T-helper 9 cell (primary cell): ENCODE data around the gene METTL8.
"Not testable (repeated sequence)": the region's sequence is repeated elsewhere in the genome, so short reads cannot be mapped to it uniquely, and the experiment has no call there.

Source experiments
- DNase-seq: peaks from one replicate; pipeline ENCODE4 v3.0.0-alpha.2; 2020

METTL8 gene

DNA sequence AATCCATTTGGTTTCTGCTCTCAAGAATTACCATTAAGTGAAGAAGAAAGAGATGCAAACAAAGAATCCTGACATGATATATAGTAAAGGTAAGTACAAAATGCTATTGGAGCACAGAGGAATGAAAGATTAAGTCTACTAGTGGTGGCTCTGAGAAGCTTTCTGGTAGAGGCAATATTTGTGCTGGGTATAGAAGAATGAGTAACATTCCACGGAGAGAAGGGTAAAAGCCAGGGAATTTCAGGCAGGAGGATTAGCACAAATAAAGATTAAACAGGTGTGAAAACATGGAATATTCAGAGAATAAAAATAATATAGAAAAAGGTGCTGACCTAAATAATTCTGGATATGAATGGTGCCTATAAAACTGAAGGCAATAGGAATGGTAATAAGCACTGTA lies 31.8 kb downstream of the METTL8 start:
- no peak for DNase-seq

DNA sequence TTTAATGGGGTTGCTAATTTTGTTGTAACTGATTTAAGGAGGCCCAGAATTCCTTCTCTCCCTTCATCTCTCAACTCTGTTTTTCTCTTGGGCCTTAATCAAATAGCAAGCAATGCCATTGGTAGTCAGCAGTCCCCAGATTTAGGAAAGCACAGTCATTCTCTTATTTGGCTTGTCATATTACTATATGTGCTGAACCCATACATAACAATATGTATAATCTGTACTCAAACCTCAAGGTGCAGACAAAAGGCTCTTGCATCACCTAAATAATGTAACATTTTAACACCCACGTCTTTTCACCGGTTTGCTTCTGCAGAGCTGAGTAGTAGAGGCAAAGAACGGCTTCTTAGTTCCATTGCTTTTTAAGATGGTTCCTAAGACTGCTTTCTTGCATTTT lies 33.4 kb downstream of the METTL8 start:
- DNase-seq: no peak

DNA sequence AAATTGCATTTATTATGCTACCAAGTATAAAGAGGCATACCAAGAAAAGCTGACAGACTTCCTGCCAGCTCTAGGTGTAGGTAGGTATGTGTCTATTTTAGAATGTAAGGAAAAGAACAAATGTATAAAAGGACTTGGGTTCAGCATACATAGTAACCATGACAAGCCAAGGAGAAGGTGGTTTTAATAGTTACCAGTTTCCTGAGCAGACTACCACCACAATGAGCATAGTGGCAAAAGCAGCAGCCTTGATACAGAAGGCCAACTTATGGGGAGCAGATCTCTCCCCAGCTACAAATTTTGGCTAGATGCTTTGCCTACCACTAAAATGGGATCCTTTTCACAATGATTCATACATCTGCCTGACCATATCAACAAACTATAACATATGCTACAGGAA lies 34.5 kb downstream of the METTL8 start:
- no peak for DNase-seq

DNA sequence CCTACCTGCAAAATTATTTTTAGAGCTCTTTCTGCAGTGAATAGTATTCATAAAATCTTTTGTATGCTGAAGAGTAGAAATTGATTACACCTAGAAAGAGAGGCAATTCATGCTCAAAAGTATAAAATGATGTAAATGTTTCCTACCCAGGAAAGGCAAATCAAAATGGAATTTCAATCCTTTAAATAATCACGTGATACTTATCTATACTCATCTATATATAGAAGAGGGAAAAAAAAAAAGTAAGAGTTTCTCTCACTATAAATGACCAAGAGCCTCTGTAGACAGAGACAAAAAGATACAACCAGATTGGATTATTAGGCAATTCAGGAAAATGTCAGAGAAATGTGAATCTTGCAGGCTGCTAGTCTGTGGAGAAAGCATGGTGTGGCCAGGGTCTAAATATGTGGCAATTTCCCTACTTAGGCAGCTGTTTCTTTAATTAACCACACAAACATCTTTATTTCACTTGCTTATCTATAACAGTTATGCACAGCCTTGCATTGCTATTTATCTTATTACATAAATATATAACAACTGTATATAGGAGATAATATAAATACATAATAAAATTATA lies 39.5 kb downstream of the METTL8 start:
- no peak for DNase-seq

DNA sequence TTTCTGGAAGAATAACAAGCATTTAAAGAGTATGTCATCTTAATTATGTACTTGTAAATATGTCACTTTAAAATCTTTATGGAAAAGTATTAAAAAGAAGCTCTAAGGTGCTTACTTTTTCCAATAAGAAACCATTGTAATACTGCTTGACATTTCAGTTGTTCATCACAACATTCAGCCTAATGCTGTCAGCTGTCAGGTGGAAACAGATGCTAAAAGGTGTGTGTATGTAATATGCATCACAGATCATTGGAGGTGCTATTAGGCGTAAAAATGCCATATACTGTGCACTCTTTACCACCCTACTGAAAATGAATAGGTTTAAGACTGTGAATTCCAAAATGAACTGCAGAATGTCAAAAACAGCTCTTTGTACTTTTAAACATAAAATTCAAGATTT lies 40.3 kb downstream of the METTL8 start:
- no peak for DNase-seq

DNA sequence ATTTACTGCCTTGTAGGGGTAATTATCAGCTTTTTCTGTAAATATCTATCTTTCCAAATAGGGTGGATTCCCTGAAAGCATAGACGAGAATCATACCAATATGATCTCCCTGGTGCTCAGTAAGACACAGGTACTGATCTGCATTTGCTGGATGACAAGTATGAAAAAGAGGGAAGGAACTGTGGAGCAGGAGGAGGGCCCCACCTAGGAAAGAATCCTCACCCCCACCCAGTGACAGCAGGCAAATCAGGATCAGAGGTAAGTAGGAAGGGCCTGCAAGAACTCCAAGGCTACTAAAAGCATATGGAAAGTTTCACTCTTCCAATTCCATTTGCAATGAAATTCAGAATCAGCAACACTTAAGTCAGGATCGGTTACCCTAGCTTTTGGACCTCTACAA lies 42.3 kb downstream of the METTL8 start:
- no peak for DNase-seq

DNA sequence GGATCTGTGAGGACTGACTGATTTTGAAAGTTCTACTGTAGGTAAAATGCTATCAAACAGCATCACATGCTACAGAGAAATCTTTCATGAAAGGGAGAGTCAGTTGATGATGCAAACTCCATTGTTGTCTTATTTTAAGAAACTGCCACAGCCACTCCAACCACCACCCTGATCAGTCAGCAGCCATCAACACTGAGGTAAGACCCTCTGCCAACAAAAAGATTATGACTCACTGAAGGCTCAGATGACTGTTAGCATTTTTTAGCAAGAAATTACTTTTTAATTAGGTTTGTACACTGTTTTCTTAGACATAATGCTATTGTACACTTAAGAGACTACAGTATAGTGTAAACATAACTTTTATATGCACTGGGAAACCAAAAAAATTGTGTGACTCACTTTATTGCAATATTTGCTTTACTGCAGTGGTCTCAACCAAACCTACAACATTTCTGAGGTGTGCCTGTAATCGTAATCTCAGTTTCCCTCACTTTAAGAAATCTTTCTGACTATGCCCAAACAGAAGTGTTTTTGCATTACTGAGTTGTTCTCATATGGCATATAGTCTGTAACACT lies 42.8 kb downstream of the METTL8 start:
- no peak for DNase-seq

DNA sequence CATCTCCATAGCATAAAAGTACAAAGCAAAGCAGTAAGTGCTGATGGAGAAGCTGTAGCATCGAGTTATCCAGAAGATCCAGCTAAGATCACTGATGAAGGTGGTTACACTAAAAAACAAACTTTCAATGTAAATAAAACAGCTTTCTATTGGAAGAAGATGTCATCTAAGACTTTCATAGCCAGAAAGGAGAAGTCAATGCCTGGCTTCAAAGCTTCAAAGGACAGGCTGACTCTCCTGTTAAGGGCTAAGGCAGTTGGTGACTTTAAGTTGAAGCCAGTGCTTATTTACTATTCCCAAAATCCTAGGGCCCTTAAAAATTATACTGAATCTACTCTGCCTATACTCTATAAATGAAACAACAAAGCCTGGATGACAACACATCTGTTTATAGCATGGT lies 44.0 kb downstream of the METTL8 start:
- no peak for DNase-seq

DNA sequence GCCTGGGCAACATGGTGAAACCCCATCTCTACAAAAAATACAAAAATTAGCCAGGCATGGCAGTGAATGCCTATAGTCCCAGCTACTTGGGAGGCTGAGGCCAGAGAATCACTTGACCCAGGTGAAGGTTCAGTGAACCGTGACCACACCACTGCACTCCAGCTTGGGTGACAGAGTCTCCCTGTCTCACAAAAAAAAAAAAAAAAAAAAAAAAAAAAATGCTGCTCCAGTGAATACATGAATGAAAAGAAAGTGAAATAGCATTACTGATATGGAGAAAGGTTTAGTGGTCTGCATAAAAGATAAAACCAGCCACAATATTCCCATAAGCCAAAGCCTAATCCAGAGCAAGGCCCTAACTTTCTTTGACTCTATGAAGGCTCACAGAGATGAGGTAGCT lies 44.5 kb downstream of the METTL8 start:
- no peak for DNase-seq

DNA sequence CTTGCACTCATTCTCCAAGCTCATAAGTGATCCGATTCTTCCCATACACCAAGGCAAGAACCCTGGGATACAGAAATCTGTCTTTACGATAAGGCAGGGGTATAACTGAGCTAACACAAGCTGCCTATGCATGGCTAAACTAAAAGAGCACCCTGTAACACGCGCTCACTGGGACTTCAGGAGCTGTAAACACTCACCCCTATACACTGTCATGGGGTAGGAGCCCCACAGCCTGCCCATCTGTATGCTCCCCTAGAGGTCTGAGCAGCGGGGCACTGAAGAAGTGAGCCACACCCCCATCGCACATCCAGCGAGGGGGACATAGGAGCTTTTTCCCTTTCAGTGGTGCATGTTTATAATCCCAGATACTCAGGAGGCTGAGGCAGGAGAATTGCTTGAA lies 46.7 kb downstream of the METTL8 start:
- DNase-seq: no peak

DNA sequence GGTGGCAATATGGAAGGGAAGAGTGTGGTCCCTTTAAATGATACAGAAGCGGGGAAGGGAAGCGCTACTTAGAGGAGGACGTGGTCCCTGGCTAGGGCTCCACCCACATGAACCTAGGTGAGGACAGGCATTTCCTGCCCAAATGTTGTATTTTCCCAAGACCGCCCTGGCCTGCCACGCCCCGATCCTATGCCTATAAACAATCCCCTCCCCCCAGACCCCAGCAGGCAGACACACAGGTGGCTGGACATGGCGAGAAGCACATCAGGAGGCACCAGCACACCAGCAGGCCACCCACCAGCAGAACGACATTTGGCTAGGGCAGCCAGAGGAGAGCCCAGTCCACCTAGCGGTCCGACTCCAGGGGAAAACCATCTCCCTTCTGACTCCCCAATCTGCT lies 47.2 kb downstream of the METTL8 start:
- DNase-seq: no peak

DNA sequence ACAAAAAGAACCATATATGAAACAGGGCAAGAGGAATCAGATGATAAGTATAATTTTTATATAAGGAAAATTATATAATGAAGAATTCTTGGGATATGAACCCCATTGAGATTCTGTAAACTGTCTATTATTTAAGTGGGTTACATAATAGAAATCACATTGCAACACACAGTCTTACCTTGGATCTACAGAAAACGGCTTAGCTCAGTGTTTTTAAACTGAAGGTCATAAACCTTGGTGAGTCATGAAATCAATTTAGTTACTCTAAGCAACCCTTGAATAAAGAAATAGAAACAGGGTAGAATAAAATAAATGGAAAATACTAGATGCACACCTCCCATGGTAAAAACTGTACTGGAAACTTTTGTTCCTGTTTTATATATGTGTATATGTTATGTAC lies 50.7 kb downstream of the METTL8 start:
- DNase-seq: no peak

DNA sequence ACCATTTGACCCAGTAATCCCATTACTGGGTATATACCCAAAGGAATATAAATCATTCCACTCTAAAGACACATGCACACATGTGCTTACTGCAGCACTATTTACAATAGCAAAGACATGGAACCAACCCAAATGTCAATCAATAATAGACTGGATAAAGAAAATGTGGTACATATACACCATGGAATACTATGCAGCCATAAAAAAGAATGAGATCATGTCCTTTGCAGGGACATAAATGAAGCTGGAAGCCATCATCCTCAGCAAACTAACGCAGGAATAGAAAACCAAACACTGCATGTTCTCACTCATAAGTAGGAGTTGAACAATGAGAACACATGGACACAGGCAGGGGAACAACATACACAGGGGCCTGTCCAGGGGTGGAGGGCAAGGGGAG lies 51.6 kb downstream of the METTL8 start:
- DNase-seq: not testable (repeated sequence)

DNA sequence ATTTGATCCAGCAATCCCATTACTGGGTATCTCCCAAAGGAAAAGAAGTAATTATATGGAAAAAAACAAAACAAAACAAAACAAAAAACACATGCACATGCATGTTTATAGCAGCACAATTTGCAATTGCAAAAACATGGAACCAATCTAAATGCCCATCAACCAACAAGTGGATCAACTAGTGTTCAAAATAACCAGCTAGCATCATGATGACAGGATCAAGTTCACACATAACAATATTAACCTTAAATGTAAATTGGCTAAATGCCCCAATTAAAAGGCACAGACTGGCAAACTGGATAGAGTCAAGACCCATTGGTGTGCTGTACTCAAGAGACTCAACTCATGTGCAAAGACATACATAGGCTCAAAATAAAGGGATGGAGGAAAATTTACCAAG lies 55.9 kb downstream of the METTL8 start:
- not testable (repeated sequence) for DNase-seq

DNA sequence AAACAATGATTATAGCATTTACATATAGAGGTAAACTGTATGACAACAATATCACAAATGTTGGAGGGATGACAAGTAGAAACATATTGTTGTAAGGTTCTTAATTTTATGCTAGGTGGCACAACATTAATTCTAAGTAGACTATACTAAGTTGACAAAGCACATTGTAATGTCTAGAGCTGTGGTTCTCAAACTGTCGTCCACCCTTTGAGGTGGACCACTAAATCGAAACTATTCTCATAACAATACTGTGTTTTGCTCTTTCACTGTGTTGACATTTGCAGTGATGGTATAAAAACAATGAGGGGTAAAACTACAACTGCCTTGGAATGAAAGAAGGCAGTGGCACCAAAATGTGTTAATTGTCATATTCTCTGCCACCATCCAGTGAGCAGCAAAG lies 66.1 kb downstream of the METTL8 start:
- DNase-seq: no peak

DNA sequence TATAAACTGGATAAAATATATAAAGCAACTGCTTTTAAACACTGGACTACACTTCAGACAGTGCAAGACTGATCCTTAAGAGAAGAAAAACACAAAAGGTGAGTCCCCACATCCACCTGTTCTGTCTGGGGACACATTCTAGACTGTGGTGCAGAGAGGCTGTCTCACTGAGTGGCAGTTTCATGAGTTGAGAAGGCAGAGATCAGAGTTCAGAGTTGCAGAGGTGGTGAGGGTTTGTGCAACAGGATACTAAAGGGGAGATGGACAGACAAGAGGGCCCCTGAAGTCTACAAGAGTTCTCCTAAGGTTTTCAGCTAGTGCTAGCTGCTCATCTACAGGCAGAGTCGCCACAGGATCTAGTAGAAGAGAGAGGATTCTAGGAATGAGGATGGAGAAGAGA lies 68.0 kb downstream of the METTL8 start:
- DNase-seq: no peak

DNA sequence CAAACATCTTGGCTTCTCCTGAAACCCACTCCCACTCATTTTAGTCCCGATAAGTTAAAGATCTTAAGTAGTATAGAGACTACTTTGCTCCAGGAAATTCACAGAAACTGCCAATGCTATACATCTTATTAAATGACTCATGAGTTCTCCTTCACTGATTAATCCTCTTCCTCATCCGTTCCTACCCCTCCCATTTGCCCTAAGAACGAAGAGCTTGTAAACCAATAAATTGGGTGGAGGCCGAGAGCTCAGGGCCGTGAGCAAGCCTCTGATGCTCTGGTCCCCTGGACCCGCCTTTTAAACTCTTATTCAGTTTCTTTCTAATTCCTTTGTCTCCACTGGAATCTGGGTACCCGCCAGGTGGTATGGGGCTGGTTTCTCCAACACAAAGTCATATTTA lies 68.6 kb downstream of the METTL8 start:
- DNase-seq: no peak

DNA sequence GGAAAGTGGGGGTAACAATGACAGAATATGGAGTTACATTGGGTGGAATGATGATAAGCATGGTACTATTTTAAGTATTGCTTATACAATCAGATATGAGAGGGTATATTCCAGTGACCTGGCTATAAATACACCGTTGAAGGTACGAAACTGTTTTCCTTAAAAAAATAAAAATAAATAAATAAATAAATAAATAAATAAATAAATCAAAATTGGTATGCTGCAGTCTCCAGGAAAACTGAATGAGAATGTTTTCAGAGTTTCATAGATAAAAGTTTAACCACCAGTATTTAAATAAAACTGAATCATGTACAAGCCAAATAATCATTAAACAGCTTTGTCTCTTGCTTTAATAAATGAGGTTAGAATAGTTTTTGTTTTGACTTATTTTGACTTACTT lies 71.4 kb downstream of the METTL8 start:
- no peak for DNase-seq

DNA sequence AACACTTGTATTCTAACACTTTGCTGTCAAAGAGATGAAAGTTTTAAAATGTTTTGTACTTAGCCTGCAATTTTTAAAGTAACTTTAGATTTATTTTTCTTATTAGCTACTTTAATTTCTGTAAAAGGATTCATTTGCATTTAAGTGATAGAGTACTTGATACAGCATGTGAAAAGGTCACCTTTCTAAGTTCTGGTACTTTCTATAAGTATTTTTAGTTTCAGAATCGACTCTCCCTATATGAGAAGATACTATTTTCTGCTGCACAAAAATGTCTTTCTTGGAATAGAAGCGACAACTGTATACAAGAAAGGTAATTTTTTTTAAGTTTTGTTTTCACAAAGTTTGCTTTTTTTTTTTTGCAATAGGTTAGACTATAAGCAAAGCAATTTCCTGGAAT lies 72.9 kb downstream of the METTL8 start:
- DNase-seq: no peak

DNA sequence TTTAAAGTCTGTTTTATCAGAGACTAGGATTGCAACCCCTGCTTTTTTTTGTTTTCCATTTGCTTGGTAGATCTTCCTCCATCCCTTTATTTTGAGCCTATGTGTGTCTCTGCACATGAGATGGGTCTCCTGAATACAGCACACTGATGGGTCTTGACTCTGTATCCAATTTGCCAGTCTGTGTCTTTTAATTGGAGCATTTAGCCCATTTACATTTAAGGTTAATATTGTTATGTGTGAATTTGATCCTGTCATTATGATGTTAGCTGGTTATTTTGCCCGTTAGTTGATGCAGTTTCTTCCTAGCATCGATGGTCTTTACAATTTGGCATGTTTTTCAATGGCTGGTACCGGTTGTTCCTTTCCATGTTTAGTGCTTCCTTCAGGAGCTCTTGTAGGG lies 80.0 kb downstream of the METTL8 start:
- DNase-seq: not testable (repeated sequence)

DNA sequence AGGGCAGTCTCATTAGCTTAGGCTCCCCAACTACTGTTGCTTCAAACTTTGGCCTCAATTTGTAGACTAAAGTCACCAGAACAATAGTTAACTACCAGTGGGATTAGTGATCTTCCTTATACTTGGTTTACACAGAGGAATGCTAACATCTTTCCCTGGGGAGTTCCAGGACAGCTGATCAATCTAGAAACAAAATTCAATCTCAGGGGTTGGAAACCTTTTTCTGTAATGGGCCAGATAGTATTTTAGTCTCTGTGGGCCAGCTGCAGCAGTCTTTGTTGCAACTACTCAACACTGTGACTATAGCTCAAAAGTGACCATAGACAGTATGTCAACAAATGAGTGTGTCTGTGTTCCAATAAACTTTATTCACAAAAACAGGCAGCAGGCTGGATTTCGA lies 85.7 kb downstream of the METTL8 start:
- no peak for DNase-seq

DNA sequence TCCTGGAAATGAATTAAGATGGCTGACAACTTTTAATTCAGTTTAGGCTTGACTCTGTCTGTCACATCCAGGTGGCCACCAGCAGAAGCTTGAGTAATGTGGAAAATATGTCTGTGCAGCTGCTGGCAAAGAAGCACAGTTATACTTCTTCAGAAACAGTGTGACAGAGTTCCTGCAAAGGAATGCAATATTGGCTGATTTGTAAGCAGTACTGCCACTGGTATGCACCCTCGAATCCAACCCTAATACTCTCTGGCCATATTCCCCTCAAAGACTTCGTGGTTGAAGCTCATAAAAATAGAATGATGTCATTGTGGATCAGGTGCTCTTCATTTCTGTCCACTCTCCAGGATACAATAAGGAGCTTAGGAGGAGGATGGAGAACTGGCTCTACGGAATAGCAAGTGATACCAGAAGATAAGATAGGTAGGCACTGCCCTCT lies 86.2 kb downstream of the METTL8 start:
- no peak for DNase-seq

DNA sequence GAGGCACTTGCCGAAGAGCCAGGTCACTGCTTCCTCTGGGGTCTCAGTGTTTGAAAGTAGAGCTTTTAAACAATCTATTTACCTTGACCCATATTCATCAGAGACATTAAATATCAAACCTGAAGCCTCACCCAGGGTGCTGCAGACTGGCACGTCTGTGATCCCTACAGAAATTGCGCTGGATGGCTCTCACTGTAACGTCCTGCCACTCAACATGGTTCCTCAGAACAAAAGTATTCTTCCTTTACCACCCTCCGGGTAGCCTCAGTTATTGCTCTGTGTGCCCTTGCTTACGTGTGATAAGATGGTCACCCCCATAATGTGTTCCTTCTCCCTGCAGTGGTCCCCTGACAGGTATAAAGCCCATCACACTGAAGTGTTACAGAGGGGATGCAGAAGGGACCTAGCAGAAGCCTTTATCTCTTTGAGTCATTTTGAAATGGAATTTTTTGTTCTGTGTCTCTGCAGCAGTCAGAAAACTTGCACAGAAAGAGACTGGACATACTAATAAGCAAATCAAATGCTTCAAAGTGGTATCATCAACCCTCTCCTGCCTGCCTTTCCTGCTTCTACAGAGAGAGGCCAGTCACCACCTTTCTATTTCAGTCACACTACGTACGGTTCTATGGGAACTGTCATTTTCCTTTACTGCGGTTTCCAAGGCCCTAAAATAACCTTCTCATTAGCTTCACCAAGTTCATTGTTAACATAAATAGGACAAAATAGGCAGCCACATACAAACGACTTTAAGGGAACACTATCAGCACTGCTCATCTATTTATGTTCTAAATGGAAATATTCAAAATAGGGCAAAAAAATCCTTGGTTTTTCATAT lies 86.8 kb downstream of the METTL8 start:
- DNase-seq: no peak

DNA sequence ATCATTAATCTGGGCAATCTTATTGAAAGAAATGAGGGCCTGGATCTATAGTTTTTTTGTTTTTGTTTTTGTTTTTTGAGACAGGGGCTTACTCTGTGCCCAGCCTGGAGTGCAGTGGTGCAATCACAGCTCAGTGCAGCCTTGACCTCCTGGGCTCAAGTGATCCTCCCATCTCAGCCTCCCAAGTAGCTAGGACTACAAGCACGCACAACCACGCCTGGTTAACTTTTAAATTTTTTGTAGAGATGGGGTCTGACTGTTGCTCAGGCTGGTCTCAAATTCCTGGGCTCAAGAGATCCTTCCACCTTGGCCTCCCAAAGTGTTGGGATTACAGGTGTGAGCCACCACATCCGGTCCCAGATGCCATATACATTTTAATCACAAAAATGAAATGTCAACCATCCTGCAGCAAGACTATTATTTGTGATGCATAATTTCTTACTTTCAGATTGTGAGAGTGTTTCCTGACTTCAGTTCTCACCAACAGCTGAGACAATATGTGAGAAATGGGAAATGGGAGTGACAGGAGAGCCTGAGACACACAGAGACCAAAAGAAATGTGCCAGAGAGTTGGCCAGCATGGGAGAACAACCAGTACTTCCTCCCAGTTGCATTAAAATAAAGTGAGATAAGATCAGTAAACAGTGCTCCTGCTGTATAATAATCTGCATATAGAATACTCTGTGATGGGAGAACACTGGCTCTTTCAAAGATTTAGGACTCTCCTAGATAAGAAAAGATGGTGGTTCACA lies 87.6 kb downstream of the METTL8 start:
- no peak for DNase-seq
